Middle frontal gyrus (tissue), 1 donor: Measurements from ENCODE around the gene QARS1.

Source experiments
- DNase-seq: peaks from one replicate; pipeline ENCODE4 v3.0.0-alpha.2; 2015; ENCODE audit warnings: low spot score; ENCODE audit errors: extremely low spot score

Gene QARS1

DNA sequence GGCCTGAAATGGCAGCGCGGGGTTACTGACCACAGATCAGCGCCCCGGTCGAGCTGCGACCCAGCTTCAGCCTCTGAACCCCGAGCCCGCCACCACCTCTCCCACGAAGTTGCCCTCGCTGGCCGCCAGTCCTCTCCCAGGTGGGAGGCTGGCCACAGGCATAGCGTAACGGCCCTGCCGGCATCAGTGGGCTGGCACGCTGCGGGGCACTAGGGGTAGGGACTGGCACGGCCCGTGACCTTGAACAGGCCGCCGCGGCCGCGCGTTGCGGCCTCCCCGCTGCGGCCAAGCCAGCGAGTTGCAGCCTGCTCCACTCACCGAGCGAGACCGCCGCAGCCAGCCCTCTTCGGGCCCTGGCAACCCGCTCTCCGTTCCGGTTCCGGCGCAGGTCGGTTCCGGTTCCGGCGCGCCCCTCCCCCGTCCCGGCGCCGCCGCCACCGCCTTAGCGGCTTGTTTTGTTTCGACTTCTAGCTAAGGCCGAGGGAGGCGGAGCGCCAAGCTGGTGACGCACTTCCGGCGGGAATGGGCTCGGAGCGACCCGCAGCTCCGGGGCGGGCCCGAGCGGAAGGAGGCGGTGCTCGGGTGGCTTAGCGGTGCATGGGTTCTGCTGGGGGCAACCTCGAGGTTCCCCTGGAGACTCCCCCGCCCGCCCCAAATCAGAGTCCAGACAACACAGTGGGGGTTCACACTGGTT is 16.0 kb upstream of the QARS1 start, which contains the start of gene USP19:
Gene USP19, minus strand, starts transcription at position 386 of the 694 bp plus-strand sequence. CDS start 1,678 bp downstream, outside the sequence.
- peak; percentile 90 for DNase-seq

DNA sequence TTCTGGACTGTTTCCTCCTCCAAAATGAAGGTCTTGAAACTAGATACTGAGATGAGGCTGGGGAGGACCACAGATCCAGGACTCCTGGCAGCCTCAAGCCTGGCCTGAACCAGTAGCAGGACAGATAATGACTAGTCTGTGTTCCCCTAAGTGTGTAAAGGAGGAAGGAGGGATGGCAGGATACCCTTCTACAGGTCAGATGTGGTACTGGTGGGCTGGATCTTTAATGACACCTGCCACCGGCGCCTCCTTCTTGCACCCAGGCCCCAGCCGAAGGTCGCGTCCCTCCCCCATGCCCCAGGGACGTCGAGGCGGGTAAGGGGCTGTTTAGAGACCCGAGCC is 15.5 kb upstream of the QARS1 start:
- DNase-seq = no peak

DNA sequence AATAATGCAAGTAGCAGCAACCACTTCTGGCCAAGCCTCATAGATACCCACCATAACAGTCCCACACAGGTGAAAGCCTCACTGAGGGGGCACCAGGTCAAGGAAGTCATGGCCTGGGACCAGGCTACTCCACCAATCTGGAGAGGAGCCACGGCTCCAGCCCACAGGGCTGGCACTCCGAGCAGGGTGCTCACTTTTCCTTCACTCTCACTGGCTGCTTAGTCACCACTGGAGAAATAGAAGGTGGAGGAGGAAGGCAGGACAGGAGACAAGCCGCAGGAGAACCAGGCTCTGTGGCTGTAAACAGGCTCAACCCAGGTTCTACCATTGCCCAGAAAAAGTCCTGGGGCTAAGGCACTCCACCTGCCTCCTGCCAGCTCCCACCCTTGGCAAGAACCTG is 14.9 kb upstream of the QARS1 start:
- no peak for DNase-seq

DNA sequence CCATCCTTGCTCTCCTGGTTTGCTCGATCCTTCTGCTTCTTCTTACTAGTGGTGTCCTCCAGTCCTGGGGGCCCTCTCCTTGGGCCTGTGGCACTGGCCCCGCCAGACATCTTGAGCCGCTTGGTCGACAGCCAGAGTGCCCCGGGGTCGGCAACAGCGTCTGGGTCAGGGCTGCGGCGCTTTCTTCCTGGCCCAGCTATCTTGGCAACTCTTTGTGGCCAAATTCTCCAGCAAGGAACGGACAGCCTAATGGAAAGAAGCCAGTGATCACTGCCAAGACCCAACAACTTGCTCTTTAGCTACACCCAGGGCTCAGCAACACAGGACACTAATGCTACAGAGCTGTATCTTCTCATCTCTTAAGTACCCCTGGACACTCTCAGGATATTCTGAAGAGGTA is 14.5 kb upstream of the QARS1 start:
- no peak for DNase-seq

DNA sequence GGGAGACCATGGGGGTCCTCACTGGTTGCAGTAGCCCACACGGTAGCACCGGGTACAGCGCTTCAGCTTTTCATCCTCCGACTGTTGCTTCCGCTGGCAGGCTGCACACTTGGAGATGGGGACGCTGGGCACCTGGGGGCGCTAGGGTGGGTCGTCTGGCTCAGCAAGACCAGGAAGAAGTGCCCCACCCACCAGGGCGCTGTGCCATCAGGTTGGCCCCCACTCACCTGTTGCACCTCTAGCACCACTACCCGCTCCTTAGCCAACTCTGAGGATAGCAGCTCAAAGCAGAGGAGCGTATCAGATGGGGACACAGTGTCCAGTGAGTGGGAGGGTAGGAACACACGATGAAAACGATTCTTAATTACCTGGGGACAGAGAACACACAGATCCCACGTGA is 7.7 kb upstream of the QARS1 start:
- no peak for DNase-seq

DNA sequence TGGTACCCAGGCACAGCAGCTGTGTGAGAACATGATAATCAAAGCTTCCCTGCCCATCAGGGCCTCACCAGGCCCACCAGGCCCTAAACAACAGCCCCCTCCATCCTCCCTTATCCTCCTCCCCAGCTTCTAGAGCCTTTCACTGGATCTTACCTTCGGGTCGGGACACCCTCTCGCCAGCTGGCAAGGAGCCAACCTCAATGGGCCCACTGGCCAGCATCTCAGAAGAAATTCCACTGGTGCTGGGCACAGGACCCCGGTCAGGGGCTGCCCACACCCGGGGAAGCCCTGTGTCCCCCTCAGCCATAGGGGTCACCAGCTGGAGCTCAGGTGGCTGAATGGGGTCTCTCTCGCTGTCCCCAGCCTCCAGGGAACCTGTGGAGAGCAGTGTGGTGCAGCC is 6.8 kb upstream of the QARS1 start:
- DNase-seq = no peak

DNA sequence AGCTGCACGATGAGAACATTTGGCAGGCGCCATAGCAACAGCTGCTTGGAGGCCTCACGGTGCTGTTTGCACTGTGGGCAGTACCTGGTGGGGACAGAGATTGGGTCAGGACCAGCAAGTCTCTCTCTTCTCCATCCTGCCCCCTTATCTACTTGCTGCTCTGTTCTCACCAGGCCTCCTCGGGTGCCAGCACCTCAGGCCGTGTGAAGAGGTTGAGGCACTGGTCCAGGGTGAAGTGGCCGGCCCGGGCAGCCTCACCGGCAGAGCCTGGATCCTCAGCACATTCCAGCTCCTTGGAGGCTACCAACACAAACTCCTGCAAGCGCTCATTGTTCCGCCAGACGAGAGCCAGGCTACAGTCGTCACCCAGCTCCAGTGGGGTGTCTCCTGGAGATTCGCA is 6.2 kb upstream of the QARS1 start:
- DNase-seq = no peak

DNA sequence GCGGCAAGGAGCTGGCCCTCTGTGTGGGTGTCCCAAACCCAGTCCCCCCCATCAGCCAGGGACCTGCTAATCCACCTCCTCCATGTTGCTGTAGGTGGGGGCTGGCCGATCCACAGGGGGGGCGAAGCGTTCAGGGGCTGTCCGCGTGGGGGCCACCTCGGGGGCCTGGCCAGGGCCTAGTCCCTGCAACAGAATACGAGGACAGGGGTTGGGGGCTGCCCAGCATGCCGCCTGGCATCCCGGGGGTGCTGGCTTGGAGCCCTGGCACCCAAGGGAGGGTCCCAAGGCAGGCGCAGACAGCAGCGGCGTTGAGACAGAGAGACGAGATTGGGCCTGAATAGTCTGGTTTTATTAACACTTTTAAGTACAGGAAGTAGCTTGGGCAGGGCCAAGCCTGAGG is 3.8 kb upstream of the QARS1 start:
- no peak for DNase-seq

DNA sequence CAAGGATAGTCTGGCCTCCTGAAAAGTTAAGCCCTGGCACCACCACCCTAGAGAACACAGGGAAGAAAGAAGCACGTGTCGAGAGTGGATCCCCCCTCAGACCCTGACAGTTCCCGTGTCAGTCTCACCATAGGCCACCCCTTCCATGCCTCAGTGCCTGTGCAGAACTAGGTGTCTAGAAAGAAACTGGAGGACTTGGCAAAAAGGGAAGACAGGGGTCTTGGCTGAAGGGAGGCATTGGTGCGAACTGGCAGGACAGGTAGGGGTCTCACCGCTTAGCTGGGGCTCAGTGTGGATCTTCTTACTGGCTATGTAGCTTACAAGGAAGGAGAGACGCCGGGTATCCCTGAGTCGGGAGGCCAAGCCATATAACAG is 518 bp downstream of the QARS1 start:
- DNase-seq = no peak

DNA sequence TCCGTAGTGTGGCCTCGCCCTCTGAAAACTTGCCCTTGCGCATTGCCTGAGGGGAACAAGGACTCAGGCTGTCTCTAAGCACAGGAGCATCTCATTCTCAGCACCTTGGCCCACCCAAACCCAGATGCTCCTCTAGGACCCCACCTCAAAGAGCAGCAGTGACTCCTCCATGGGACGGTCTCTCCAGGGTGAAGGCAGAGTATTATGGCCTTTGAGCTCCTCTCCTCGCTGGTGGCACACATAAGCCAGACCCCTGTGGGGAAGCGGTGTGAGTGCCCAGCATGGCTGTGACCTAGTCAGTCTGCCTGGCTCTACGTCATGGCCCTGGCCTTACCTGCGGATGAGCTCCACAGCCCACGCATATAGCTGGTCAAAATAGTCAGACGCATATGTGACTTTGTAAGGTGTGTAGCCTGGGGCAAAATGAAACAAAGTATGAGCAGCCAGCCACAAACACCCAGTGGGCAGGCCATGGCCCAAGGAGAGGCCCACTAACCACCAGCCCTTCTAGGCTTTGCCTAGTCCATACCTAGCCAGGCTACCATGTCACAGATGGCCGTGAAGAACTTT is 4.4 kb downstream of the QARS1 start:
- no peak for DNase-seq

DNA sequence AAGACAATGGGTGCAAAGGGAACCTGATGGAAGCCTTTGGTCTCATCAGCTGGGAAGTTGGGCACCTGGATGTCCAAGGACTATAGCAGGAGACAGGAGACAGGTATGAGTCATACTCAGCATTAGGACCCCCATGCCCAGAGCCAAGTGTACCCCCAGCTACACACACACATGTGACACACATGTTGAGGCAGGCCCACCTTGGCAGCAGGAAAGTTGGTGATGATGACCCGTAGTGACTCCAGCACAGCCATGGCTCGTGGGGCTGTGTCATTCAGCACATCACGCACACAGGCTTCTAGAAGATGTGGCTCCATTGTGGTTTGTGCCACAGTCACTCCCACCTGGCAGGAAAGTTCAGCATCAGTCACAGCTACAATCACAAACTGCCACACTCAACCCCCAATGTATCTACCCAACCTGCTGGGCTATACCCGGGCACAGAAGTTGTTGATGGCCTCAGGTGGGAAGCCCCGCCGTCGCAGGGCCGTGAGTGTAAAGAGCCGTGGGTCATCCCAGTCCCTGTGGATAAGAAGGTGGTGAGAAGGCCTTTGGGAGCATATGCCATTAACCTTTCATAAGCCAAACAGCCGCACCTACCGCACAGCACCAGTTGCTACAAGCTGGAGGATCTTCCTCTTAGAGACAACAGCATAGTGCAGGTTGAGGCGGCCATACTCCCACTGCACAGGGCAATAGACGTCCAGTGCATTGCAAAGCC is 5.5 kb downstream of the QARS1 start:
- DNase-seq = no peak

DNA sequence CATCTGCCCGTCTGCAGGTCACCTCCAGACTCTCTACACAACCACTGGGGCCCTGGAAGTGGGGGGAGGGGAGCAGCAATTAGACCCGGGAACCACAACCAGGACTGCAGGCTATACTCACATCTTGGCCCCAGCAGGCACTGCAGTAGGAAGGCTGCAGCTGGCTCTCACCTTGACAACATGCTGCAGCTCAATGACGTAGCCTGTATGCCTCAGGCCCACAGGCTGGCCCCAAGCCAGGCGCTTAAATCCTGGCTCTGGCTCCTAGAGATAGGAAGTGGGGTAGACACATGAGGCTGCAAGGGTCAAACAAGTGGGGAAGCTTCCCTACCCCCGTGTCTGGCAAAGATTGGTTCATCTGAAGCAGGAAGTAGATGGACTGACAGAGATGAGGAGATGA is 6.1 kb downstream of the QARS1 start:
- DNase-seq = no peak

DNA sequence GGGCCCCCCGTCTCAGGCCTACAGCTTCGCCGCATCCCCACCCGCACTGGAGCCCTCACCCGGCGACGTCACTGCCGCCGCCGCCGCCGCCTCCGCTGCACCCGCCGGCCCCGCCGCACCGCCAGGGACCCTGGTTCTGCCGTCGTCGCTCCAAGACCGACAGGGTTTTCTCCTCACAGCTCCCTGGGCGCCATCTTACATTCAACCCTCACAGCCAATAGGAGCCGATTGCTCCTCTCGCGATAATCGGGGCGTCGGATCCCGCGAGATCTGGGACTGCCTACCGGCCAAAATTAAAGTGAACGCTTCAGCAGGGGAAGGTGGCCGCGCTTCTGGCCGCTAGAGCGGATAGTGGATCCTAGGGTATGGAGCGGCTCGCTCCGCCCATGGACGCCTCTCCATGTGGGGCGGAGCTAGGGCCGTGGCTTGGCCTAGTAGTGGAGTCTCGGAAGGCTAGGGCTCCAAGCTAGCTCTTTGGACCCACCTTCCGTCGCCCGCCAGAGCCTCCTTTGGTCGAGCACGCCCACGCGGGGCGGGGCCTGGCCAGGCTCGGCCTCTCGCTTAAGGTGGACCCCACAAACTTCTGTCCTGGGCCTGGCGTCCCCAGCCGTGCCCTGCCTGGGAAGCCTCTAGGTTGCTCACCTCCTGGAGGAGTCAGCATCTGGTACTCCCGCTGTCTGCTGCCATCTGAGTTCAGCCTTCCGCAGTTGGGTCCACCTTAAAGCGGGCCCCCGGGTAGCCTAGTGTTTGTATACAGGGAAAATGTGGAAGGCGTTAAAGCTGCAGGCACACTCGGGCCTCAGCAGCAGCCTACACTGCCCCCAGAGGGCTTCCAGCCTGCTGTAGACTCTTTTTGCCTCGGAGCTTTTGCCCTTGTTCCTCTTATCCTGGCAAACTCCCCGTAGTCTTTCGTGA is 10.4 kb downstream of the QARS1 start, which contains the start of gene QRICH1:
Gene QRICH1, minus strand, starts transcription at position 219 of the 915 bp plus-strand sequence. CDS start 17,054 bp downstream, outside the sequence.
- DNase-seq = peak; percentile 95

DNA sequence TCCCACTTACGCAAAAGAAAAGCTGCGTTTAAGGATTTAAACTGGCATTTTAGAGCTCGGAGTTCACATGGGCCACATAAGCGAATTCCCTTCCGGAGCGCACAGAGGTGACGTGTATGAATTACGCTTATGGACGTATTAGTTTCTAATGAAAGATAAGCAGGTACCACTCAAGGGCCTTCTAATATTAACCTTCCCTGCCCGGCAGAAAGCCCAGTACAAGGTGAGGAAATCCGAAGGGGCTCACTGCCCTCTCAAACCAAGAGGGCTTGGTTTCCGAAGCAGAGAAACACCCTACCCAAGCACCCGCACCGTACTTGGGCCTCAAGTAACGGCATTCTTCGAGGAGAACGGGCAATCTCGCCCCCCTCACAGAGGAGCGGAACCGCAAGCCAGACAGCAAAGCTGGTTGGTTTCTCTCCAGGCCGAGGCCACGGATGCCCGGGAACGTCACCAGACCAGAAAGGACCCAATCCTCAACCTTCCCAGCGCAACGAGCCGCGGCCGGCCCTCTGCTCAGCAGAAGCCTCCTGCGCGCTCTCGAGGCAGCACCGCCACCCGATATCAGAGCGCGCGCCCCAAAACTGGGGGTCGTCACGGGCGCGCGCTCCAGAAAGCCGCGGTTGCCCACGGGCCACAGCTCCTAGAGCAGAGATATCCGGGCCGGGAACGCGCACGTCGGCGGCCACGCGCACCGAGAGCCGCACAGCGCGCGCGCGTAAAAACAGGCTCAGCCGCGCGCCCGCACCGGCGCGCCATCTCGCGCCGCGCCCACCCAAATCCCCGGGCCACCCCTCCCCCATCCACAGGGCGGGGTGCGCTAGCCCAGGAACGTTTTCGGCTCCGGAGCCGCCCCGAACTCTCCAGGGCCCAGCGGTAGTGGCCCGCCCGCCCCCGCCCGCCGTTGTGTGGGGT is 11.4 kb downstream of the QARS1 start:
- peak; percentile 29 for DNase-seq

DNA sequence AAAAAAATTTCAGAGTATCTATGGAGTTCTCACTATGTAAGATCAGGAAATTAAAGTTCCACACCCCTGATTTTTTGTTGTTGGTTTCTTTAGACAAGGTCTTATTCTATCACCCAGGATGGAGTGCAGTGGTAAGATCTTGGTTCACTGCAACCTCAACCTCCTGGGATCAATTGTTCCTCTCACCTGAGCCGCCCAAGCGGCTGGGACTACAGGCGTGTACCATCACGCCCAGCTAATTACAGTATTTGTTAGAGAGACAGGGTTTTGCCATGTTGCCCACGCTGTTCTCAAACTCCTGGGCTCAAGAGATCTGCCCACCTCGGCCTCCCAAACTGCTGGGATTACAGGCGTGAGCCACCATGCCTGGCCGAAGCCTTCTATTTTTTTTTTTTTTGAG is 23.1 kb downstream of the QARS1 start:
- DNase-seq = no peak

DNA sequence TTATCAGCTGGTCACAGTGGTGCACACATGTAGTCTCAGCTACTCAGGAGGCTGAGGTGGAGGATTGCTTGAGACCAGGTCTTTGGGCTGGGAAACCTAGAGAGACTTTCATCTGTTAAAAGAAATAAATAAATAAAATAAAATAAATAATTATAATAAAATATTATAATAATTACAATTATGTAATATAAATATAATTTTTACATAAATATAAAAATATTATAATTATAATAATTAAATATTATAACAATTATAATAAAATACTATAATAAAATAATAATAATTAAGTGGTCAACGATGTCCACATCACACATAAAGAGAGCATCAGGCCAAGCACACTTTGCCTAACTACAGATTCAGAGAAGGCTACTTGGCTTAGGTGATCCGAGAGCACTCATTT is 25.3 kb downstream of the QARS1 start:
- no peak for DNase-seq

DNA sequence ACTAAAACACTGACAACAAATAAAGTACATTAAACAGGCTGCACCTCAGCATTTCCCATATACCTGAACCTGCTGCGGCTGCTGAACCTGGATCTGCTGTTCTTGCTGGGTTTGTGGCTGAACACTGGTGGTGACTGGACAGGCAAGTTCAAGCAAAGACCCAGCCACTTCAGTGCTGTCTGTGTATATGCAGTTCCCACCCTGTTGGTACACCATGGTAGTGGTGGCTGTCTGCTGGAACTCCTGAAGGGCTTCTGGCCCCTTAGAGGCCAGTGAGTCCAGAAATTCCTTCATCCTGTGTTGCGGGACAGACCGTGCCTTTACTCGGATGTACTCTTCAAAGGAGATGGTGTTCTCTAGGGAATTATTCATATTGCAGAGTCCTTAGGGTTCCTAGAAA is 27.9 kb downstream of the QARS1 start:
- no peak for DNase-seq

DNA sequence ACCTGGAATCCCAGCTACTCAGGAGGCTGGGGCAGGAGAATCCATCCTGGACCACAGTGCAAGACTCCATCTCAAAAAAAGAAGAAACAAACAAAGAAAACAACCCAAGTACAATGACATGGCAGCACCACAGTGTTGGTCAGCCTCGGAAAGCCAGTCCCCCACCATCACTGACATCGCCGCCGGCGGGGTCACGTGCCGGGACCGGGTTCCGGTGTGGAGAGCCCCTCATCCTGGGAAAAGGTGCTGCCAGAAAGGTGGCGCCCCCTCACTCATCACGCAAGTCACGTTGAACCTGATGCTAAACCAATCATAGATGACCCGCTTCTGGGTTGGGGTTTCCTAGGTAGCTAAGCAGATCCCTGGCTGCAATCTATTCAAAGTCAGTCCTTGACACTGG is 28.4 kb downstream of the QARS1 start:
- DNase-seq = no peak

DNA sequence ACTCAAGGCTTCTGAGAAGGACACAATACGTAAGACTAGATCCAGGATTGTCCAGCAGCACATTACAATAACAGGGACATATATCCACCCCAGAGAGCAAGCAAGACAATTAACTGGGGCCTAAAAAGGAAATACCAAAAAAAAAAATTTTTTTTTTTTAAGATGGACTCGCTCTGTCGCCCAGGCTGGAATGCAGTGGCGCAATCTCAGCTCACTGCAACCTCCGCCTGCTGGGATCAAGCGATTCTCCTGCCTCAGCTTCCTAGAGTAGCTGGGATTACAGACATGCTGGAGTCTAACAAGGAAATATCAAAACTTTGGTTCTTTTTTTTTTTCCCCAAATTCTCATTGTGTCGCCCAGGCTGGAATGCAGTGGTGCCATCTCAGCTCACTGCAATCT is 46.5 kb downstream of the QARS1 start:
- no peak for DNase-seq

DNA sequence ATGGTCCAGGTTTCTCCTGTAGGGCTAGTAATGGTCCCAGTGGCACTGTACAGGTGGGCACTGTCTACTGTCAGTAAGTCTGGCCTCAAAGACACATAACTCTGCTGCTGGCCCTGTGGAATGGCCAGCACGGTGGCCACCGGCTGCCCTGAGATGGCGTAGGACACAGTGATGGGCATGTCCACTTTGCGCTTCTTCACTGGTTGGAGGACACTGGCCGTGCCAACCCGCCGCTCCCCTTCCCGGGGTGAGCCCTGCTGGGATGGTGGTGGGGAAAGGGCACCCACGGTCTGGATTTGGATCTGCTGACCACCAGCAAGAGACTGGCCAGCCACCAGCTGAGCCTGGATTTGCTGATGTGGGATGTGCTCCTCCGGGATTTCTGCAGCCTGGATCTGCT is 47.3 kb downstream of the QARS1 start:
- DNase-seq = no peak
